GM21515 (cell line): ENCODE measurements around the gene ZBTB40.

Source experiments
- ATAC-seq: cut with Tn5 transposase; IDR thresholded peaks from one replicate; pipeline ENCODE4 v1.9.1; 2021; ENCODE audit not compliant: unreplicated experiment

Gene ZBTB40

DNA sequence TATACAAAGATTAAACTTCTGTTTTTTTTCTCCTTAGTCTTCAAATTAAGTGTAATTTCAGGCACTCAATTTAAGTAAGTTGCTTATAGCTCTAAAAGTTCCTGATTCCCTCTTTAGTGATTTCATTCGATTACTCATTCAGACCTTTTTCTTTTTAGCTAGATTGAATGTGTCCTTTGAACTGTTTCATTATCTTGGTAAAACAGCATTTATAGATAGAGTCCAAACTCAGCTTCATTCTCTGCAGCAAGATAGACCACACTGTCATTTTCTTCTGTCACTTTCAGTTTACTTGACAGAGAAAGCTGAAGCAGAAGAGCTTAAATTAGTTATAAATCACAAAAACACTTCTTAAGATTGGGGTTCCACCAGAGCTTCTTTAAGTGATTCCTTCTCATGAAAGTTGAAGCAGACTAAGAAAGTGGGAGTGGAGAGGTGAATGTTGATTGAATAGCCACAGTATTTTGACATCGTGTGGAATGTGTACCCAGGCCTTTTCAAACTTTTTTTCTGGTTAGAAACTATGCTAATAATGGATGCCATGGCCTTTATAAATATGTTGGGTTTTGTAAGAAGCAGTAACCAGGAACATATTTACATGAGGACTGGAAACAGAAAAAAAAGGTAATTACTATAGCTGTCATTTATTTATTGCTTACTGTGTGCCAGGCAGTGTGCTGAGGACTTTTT, 52.2 kb downstream of the ZBTB40 start:
- no peak for ATAC-seq

DNA sequence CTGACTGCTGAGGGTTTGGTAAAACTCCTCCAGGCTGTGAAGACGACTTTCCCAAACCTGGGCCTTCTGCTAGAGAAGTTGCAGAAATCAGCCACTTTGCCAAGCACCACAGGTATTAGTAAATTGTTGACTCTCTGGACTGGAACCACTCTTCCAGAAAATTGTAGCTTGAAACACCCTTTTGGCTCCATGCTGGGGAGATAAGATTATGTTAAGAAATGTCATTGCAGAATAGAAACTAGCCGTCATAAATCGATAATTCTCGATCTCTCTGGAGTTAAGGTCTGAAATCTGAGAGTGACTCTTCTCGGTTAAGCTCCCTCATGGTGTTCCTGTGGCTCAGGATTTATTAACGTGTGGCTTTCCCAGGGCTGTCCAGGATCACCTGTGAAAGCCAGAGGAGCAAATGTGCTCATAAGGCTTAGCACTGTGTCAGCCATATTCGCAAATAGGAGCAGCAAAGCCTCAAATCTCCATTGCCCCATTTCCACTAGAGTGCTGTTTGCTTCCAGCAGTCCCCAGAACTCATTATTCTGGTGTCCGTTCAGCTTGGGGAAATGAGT, 54.6 kb downstream of the ZBTB40 start:
- ATAC-seq = no peak

DNA sequence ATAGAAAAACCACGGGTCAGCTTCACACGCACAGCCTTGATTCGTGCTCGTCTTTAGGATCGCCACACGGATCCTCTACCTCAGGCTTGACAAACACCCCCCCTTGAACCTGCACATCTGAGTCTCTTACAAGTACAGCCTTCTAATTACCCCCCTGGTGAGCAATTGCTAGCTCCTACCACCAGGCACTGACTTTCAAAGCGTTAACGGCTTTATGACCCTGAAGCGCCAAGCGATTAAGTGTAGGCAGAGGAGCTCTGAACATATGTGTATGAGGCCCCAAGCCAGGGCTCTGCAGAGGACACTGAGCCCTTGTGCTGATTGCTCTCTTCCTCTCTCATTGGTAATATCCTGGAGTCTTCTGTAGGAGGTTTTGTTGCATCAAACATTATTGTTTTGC, 55.9 kb downstream of the ZBTB40 start:
- ATAC-seq = no peak

DNA sequence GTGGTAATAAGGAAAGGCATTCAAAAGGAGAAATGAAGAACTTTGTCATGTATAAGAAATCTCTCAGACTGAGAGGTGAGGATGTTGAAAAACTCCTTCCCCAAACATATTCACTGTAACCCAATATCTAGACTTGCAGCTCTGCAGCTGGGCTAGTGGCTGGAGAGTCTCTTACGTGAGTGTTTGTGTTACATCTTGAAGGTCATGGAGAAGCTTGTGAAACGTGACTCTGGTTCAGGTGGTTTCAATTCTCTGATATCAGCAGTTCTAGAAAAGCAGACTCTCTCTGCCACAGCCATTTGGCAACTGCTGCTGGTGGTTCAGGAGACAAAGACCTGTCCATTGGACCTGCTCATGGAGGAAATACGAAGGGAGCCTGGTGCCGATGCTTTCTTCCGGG, 56.7 kb downstream of the ZBTB40 start:
- ATAC-seq = no peak

DNA sequence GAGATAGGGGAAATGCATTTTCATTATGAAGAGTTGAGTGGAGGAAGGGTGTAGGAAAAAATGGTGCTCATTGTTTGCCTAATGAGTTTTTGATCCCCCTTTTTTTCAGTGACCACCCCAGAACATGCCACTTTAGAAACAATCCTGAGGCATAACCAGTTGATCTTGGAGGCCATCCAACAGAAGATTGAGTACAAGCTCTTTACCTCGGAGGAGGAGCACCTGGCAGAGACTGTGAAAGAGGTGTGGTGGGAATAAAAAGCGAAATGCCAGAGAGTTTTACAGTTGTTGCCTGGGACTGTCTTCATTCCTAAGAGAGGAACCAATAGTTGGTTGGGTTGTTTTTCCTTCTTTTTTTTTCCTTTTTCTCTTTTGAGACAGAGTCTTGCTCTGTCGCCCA, 57.3 kb downstream of the ZBTB40 start:
- no peak for ATAC-seq

DNA sequence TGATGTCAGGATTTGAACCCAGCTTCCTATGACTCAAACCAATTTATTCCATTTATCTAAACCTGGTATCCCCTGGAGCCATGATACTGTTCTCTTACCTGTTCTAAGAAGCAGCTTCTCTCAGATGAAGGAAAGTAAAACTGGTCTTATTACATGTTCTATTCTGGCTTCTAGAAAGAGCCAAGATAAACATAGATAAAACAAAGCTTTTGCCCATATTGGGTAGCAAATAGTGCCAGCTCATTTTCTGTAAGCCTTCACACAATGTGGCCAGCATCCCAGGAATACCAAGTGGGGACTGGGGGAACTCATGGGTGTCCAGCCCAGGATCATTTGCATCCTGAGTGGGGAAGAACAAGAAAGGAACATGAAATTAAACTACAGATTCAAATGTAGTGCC, 58.2 kb downstream of the ZBTB40 start:
- ATAC-seq = no peak

DNA sequence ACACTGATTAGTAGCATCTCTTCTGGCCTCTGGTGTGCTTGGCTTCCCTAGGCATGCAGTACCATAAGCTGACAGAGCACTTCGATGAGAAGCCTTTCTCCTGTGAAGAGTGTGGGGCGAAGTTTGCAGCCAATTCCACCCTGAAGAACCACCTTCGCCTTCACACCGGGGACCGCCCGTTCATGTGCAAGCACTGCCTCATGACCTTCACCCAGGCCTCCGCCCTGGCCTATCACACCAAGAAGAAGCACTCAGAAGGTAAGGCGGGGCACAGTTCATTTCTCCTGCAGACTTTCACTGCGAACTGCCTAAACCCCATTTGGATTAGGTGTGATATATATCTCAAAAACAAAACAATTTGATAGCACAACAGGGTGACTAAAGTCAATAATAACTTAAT, 61.2 kb downstream of the ZBTB40 start:
- ATAC-seq = no peak

DNA sequence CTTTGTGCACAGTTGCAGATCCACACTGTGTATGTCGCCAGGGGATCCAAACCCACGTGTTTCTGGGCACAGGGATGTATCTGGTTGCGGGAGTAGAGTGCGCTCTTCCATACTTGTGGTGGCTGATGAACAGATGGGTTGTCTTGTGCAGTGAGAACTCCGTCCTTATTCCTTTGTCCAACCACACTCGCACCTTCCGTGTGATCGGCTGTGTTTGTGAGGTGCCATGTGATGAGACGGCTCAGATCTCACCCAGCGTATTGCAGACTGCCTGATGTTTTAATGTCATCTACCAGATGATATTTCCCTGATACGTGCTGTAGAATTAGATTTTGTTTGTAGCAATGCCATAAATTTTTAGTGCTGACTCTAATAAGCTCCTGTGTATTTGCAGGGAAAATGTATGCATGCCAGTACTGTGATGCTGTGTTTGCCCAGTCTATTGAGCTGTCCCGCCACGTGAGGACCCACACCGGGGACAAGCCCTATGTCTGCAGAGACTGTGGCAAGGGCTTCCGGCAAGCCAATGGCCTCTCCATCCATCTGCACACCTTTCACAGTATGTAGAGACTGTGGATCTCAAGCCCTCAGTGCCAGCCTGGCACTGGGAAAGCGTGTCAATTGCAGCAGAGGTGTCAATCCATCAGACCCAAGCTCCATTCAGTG, 65.4 kb downstream of the ZBTB40 start:
- ATAC-seq = no peak

DNA sequence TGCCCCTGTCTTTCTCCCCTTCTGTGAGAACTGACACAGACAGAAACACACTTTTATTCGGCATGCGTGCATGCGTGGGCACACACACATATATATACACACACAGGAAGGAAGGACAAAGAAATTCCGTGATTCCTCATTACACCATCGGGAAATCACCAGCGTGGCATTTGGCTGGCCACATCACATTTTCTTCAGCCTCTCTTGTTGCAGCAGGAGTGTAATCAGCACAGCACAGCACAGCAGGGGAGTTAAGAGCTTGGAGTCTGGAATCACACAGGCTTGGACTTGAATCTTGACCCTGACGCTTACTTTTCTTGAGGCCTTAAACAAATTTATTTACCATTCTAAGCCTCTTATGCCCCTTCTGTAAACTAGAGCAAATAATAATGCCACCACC, 66.3 kb downstream of the ZBTB40 start:
- no peak for ATAC-seq

DNA sequence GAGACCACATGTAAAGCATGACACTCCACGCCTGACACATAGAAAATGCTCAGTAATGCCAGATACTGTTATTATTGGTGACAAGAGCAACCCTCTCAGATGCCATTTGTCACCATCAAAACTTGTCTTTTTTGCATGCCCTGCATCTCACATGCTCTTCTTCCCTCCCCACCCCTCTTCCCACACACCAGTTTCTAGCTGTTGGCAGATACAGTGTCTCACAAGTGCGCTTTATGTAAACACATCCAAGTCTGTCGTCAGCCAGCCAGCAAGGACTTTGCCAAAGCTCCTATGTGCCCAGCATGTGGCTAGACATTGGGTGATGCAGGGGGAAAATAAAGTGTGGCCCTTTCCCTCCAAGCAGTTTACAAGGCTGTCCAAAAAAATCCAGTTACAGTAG, 66.7 kb downstream of the ZBTB40 start:
- ATAC-seq = no peak

DNA sequence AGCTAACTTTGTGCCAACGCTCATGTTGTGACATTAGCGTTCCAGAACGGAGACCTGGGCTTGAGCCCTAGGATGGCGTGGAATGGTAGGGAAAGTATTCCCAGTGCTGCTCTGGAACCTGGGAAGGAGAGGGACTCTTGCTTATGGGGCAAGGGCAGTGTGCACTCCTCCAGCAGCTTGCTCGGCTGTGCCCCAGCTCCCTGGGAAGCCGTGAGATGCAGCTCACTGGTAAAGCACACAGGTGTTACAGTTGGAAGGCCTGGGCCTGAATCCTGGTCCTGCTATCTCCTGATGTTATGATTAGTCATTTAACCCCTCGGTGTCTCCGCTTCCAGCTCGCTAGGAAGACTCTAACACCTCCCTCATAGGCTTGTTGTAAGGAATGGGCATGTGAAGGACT, 69.2 kb downstream of the ZBTB40 start:
- ATAC-seq = no peak

DNA sequence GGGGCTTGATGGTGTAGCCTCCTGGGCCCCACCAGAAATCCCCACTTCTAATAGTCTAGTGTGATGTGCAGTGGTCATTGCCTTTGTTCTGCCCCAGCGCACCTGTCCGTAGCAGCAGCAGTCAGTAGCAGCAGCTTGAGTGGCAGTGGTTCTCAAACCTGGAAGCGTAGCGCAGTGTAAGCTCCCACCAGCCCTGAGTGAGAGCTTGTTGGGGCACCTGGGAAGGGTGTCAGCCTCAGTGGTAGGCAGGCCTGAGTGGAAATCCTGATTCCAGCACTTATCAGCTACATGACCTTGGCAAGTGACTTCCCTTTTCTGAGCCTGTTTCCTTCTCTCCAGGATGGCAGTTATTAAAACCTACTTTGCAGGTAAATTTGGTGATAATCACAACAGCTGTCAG, 70.0 kb downstream of the ZBTB40 start:
- no peak for ATAC-seq

DNA sequence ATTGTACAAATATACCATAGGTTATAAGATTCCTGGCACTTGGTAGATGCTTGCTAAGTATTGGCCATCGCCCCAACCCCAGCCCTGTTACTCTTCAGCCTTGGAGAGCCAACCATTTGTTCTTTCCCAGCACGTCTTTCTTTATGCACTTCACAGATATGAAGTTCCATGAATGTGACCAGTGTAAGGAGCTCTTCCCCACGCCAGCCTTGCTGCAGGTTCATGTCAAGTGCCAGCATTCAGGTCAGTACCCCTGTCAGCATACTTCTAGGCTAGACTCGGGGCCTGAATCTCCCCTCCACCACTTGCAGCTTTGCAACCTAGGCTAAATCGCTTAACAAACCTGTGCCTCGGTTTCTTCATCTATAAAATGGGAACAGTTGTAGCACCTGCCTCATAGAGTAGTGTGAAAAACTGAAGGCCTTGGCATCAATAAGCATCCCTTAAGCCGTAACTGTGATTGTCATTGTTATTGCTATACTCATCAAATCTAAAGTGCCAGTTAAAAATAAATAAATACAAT, 70.6 kb downstream of the ZBTB40 start:
- ATAC-seq = no peak

DNA sequence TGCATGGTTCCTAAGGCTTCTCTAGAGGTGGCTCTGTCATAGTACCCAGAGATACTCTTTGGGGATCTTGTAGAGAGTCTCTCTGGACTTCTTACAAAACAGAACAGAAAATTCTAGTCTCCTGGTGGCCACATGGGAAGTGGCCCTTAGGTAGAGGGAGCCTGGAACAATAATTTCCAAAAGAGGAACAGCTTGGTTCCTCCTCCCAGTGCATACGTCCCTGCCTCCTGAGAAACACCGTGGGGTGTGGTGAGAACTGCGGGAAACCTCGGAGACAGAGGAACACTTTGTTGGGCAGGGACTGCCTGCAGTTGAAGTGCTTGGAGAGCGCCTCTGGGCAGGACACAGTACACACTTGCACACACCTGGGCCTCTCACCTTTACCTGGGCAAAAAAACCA, 72.8 kb downstream of the ZBTB40 start:
- no peak for ATAC-seq

DNA sequence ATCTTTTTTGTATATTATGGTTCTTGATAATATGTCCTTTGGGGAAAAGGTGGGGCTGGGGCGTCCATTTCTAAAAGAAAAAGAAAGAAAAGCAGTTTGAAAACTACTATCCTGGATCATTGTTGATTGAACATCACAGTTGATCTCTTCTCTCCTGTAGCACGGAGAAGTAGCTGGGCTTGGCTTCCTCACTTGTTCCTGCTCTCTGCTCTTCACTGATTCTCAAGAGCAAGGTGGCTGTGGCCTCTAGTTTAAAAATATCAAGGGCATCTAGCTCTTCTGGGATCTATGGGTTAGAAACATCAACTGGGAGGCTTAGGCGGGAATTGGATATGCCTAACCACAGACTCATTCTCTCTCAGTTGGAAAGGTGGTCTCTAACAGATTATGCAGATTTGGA, 73.6 kb downstream of the ZBTB40 start:
- no peak for ATAC-seq

DNA sequence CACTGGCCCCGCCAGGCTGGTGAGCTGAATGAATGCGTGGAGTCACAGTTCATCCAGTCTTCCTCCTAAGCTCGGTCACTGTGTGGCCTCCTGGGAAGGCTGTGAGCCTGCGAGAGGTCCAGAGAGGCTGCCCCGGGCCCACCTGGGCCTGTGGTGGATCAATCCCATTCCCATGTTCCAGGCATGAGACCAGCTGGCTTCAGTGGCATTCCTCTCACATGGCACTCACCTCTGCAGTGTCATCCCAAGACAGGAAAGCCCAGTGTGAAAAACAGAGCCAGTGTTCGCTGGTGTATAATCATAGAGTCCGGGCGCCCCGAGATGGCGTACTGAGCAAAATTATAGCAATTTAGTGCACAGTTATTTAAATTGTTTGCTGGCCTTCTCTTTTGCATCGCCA, 74.0 kb downstream of the ZBTB40 start:
- no peak for ATAC-seq

DNA sequence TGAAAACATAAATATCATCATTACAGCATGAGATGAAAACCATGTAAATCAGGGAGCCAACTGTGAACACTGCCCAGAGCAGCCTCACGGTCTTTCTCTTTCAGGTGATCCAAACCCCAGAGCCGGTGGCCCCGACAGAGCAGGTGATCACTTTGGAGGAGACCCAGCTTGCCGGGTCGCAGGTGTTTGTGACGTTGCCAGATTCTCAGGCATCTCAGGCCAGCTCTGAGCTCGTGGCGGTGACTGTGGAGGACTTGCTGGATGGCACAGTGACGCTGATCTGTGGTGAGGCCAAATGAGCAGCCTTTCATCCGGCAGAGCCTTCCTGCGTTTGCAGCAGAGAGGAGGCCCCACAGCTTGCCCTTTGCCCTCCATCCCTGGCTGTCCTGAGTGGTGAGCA, 74.4 kb downstream of the ZBTB40 start:
- ATAC-seq = no peak

DNA sequence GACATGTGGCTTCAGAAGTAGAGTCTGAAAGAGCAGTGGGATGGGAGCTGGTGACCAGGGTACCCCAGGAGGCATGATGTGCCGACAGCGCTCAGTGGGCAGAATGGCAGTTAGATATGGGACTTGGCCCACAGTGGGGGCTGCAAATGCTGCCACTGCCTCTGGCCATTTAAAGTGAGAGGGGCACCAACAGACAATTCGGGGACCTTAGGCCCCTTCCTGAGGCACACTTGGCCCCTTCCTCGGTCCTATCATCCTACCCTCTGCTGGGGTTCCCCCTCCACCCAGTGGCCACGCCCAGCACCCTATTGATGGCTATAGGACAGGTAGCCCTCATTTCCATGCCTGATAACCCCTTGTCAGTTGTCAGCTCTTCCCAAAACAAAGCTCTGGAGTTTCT, 75.0 kb downstream of the ZBTB40 start:
- ATAC-seq = no peak

DNA sequence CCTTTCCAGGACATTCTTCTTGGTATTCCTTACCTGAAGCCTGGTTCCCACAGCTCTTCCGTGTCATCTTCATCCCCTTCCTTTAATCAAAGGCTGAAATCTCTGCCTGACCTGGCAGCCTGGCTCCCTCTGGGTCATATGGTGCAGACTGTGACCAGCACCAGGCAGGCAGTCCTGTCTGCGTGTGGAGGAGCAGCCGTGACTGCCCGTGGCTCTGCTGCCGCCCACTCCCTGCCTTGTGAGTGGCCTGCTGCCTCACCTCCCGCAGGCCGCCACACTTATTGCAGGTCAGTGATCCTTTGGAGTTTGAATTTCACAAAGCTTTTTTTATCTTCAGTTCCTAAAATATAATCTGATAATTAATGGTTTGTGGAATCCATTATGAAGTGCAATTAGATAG, 75.5 kb downstream of the ZBTB40 start:
- no peak for ATAC-seq

DNA sequence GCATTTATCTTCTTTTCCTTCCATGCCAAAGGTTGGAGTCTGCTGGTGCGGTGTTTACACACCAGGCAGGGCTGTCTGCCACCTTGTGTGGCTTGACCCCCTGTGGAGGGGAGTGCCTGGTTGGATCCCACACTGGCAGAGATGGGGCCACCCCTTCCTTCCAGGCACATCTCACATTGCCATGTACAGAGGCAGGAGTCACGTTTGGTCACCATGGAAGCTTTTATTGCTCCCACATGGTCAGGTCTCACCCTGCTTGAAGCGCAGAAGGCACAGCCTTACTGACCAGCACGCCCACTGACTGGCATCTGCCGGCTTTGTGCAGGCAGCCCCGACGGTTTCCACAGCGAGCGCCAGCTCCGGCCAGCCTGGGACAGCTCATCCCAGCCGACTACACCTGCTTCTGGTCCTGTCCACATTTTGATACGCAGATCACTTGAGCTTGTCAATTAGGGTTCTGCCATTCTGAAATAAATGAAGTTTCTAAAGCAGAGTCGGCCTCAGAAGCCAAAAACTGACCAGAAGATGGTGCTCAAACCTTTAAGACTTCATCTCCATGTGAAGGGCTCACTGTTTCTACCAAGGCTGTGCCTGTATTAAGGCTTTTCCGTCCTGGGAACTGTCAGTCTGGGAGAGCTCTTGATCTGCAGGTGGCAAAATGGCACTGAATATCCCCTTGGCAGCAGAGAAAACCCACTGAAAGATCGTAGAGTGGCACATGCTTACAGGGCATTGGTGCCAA, 76.1 kb downstream of the ZBTB40 start:
- no peak for ATAC-seq

DNA sequence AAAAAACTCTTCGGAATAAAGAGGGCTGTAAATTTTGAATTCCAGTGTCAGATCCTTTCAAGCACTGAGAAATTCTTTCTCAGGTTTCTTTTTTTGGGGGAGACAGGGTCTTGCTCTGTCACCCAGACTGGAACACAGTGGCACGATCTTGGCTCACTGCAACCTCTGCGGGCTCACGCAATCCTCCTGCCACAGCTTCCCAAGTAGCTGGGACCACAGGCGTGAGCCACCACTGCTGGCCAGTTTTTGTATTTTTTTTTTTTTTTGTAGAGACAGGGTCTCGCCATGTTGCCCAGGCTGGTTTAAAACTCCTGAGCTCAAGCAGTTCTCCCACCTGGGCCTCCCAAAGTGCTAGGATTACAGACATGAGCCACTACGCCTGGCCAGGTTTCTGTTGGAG, 76.8 kb downstream of the ZBTB40 start:
- ATAC-seq = no peak
